IPS-11a (cell line): ENCODE results near the gene RAB25.
A peak's percentile ranks its signal among the peaks of the same experiment; 100 is the strongest.
"Not testable (repeated sequence)": the region's sequence is repeated elsewhere in the genome, so short reads cannot be mapped to it uniquely, and the experiment has no call there.

Experiments
- H3K4me3 ChIP-seq: one replicate; pipeline ENCODE4 v1.5.1; 2013; ENCODE audit warnings: low read depth, low read length, control low read depth

The RAB25 gene

GRCh38 chr1:156115514-156116374 lies 54.8 kb downstream of the RAB25 start:
- peak overlapping the region; percentile 70 for H3K4me3 ChIP-seq

GRCh38 chr1:156116731-156117130 lies 55.8 kb downstream of the RAB25 start:
- H3K4me3 ChIP-seq = not testable (repeated sequence)

- no peak overlapping the region for H3K4me3 ChIP-seq
Measured at GRCh38 chr1:156117414-156118176, 56.6 kb downstream of the RAB25 start.

GRCh38 chr1:156118177-156118868 lies 57.4 kb downstream of the RAB25 start:
- H3K4me3 ChIP-seq = no peak overlapping the region

GRCh38 chr1:156119503-156120209 lies 58.7 kb downstream of the RAB25 start:
- no peak overlapping the region for H3K4me3 ChIP-seq
